C4-2B (cell line): ENCODE results near the gene SYTL5.

Experiments
- CTCF ChIP-seq: fragments of 450-650 bp; conservative IDR thresholded peaks from 2 replicates; pipeline ENCODE4 v1.5.1; 2017; ENCODE audit warnings: mild to moderate bottlenecking
- ZFX ChIP-seq: fragments of 450-650 bp; IDR thresholded peaks from 2 replicates; pipeline ENCODE4 v1.6.1; 2017

- TF ChIP-seq CTCF (no peak), ZFX (no peak)
Measured at GRCh38 chrX:38069273-38069672, 62.9 kb downstream of the SYTL5 start.
